GM19467 (cell line): Measurements from ENCODE around the gene DSCAML1.

Experiments used
- ATAC-seq: cut with Tn5 transposase; IDR thresholded peaks from one replicate; pipeline ENCODE4 v1.9.1; 2021; ENCODE audit warnings: mild to moderate bottlenecking, moderate library complexity; ENCODE audit not compliant: unreplicated experiment

The DSCAML1 gene, protein sequence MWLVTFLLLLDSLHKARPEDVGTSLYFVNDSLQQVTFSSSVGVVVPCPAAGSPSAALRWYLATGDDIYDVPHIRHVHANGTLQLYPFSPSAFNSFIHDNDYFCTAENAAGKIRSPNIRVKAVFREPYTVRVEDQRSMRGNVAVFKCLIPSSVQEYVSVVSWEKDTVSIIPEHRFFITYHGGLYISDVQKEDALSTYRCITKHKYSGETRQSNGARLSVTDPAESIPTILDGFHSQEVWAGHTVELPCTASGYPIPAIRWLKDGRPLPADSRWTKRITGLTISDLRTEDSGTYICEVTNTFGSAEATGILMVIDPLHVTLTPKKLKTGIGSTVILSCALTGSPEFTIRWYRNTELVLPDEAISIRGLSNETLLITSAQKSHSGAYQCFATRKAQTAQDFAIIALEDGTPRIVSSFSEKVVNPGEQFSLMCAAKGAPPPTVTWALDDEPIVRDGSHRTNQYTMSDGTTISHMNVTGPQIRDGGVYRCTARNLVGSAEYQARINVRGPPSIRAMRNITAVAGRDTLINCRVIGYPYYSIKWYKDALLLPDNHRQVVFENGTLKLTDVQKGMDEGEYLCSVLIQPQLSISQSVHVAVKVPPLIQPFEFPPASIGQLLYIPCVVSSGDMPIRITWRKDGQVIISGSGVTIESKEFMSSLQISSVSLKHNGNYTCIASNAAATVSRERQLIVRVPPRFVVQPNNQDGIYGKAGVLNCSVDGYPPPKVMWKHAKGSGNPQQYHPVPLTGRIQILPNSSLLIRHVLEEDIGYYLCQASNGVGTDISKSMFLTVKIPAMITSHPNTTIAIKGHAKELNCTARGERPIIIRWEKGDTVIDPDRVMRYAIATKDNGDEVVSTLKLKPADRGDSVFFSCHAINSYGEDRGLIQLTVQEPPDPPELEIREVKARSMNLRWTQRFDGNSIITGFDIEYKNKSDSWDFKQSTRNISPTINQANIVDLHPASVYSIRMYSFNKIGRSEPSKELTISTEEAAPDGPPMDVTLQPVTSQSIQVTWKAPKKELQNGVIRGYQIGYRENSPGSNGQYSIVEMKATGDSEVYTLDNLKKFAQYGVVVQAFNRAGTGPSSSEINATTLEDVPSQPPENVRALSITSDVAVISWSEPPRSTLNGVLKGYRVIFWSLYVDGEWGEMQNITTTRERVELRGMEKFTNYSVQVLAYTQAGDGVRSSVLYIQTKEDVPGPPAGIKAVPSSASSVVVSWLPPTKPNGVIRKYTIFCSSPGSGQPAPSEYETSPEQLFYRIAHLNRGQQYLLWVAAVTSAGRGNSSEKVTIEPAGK (N-terminal part only)

GRCh38 chr11:117796872-117797529 is at the start of gene DSCAML1:
Gene DSCAML1, minus strand, starts transcription at chr11:117797216. Its CDS starts 137 bp downstream, at chr11:117797079.
- ATAC-seq: no peak

DNA sequence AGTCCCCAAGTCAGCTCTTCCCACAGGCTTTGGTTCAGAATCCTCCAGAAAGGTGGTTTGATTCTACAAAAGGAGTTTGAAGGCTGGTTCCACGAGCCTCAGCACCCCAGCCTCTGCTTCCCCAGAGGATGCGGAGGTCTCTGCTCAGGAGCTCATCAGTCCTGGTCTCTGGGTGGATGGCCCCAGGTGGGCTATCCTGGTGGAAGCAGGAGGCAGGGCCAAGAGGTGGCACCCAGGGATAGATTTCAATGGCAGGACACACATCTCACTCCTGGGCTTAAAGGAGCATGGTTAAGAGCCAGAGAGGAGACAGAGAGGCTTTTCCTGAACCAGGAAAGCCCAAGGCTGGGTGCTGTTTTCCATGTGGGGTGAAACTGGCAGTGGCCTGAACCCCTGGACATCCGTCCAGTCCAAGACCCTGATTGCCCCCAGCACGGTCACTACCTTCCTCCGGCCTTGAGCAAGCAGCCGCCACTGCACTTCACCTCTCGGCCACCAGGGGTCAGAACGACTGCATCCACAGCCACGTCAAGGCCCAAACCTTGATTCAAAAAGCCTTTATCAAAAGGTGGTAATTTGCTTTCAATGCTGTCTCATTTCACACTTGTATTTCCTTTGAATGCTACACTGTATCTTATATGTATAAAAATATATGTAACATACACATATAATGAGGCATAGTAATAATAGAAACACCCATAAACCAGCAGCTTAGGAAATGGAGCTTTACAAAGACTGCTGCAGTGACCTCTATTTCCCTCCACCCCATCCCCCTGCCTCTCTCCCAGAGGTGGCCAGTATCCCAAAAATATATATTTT is 46.9 kb upstream of the DSCAML1 start:
- no peak for ATAC-seq

DNA sequence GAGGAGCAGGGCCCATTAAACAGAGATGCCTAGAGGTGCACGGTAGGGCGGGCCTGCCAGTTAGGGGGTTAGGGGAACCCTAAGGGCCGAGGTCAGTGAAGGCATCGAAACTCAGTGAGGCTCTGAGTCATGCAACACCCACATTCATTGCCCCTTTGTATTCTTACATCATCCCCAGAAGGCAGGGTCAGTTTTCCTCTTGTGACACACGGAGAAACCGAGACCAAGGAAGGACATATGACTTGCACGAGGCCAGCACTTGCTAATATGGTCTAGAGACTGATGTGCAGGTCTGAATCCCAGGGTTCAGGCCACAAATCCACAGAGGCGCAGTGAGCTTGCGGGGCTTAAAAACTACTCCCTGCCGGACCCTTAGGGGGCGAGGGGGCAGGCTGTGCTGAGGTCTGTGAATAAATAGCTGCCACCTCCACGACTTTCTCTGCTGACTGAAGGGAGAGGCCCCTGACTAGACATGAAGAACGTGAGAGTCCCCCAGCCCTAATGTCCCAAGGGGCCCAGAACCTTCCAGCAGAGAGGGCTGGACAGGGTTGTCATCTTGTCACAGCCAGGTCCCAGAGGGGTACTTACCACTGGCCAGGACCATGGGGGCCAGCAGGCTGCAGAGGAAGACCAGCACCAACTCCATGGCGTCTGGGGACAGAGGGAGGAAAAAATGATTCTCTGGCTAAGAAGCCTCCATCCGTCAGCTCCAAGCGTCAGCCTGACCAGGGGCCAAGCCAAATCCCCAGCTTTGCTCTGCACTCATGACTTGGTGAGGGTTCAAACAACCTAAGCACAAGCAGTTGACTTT is 45.3 kb upstream of the DSCAML1 start:
- no peak for ATAC-seq

DNA sequence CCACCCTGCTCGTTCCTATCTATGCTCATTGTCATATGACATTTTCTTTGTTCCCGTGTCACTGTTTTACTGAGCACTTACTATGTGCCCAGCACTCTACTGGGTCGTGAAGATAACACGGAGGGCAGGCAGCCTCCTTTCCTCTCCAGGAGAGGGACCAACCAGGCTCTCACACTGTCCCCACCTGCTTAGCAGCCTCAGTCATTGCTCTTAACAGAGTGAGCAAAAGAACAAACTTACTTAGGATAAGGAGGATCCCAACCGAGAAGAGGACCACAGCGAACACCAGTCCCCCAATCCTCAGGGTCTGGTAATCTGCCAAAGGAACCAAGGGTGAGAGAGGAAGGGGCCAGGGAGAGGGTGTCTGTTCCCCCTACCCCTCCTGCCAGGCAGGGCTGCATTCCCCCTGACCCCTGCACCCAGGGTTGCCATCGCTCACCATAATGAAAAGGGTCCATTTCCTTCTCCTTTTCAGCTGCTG is 44.6 kb upstream of the DSCAML1 start:
- ATAC-seq: no peak

DNA sequence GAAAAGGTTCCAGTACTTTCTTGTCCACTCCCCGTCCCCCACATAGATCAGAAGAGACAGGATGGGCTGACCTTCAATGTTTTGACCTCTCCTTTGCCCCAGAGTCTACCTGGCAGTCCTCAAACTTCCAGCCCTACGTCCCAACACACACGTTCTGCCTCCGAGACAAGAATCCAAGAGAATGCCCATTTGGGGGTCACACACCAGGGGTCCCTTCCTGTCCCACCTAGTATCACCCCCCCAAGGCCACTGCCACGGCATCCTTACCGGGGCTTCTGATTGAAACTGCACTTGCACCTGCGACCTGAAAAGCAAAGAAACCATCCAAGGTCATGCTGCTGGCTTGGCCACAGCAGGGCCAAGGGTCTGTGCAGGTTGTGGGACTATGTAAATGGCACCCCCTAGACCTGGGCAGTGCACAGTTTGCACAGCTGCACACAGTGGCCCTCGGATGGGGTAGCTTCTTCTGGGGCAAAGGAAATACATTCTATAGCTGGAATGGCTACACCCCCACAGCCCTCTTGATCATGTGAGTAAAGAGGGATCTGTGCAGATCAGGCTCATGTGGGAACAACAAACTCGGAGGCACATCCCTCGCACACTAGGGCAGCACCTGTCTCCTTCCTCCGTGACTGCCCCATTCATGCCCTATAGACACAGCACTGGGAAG is 44.0 kb upstream of the DSCAML1 start:
- ATAC-seq: no peak

DNA sequence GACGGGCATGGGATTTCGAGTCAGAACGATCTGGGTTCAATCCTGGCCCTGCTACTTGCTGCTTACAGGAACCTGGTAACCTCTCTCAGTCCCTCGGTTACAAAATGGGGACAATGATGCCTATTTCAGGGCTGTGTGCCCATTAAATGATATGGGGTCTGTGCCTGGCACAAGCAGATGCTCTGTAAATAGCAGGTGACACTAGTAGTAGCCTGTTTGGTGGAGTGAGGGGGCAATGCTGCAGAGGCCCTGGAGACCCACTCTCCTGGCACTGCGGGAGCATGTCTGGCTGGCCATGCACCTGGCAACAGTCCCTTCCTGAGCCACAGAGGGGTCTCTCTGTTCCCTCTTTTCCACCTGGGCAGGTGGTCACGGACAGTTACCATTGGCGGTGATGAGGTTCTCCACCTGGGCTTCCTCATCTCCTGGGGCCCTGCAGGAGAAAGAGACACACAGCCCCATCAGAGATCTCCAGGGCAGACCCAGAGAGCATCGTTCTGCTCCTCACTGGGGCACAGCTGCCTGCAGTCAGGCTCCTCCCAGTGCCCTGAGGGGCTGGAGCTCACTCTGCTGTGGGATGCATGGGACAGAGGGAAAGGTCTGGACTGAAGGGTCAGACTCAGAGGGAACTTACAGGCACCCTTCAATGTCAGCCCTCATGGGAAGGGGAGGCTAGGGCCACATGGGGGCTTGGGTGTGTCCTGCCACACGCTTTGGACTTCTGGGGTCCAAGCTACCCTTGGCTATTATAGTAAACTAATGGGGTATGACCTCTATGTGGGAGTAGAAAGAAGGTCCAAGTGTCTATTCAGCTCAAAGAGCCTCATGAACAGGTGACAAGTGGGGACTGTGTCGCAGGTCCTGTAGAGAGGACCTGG is 43.2 kb upstream of the DSCAML1 start:
- no peak for ATAC-seq

DNA sequence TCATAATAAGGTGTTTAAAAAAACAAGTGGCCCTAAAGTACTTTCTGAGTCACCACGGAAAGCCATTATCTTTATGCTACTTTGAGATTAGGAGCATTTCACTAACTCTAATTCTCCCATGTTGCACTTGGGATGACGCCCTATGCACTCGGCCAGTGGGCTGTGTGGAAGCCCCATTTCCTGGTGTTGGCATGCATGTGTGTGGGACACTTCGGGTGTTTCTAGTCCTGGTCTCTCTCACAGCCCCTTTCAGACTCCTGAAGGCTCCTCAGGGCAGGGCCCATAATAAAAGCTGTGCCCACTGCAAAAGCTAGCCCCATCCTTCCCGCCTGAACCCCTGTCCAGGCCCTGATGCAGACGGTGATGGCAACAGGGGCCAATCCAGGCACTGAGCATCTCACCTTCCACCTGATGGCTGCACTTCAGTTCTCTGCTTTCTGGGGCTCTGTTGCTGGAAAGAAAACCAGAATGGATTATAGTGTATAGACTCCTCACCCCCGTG is 42.4 kb upstream of the DSCAML1 start:
- ATAC-seq: no peak

DNA sequence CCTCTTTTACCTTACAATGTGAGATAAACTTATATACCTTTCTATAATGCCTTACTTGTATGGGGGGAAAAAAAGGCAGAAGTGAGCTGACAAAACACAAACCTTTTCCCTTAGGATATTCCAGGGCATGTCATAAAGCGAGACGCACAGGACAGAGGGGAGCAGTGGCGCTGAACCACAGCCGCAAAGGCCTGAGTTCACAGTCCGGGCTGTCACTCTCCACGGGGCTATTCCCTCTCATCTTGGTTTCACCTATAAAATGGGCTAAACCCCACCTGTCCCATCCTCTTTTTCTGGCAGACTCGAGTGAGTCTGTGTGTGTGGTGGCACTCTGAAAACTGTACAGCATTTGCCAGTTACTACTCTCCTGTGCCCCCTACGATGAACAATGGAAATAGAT is 41.9 kb upstream of the DSCAML1 start:
- ATAC-seq: no peak

- no peak for ATAC-seq
Observed at GRCh38 chr11:117837791-117838190, 40.8 kb upstream of the DSCAML1 start.

GRCh38 chr11:117837070-117837776 is 40.2 kb upstream of the DSCAML1 start:
- ATAC-seq: no peak

DNA sequence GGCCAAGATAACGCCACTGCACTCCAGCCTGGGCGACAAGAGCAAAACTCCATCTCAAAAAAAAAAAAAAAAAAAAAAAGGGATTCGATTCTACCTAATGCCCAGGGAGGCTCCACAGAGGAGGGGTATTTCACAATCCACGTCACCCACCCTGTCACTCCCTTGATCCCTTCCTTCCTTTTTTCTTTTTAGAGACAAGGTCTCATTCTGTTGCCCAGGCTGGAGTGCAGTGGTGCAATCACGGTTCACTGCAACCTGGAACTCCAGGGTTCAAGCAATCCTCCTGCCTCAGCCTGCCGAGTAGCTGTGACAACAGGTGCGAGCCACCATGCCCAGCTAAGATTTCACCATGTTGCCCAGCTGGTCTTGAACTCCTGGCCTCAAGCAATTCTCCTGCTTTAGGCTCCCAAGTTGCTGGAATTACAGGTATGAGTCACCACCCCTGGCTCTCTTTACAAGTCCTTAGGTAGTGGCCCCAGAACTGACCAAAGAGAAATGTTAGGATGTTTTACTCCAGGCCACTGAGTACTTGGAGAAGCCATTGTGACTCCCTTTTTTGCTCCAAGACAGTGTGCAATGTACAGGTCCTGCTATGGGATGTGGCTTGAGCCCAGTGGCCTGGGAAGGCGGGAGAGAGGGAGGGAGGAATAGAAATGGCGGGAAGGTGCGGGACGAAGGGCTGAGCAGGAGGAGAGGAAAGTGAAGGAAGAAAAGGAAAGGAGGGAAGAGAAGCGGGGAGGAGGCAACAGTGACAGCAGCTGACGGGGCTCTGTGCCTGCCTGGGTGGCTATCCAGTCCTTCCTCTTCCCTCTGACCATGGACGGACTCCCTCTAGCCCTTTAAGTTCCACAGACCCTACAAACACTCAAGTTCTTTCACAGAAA is 39.3 kb upstream of the DSCAML1 start:
- ATAC-seq: no peak

DNA sequence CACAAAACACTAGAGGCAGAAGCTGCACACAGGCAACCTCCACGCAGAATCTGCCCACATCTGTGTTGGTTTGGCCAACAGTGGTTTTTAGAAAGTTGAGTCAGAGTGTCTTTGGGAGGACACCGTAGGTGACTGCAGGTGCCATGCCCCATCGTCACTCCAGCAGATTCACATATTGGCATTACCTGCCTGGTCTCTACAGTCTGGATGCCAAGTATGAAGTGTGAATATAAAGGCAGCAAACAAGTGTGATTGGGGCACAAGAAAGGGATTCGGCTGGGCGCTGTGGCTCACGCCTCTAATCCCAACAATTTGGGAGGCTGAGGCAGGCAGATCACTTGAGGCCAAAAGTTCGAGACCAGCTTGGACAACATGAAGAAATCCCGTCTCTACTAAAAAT is 38.6 kb upstream of the DSCAML1 start:
- no peak for ATAC-seq

- no peak for ATAC-seq
Observed at GRCh38 chr11:117834838-117835443, 37.9 kb upstream of the DSCAML1 start.

DNA sequence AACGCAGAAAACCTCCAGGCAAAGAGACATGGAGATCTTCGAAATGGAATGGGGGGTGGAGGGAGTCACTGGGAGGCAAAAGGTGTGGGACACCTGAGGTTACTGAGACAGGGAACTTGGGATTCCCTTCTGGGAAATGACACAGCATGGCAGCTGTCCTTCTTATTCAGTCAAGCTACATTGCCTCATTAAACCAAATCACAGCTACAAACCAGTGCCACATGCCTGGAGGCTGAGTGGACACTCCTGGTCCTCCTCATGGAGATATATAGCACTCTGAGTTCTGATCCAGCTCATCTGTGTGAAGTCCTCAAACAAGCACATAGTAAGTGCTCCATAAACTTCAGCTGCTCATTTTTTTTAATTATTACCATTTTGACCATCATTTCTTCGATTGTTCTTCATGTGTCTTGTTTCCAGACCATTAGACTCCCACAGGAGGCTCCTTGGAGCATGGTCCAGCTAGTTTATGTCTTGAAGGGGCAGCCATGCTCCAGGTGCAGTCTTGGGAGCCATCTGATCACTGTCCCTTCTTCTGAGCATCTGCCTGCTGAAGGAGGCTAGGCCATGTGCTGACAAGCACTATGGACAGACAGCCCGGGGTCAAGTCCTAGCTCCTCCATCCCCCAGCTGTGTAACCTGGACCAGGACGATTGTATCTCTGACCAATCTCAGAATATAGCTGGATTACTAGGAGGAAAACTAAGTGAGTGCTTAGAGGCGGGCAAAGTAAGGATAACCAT is 37.2 kb upstream of the DSCAML1 start:
- ATAC-seq: no peak
